KBM-7 (cell line): ENCODE measurements around the gene AP4E1.
A peak's percentile ranks its signal among the peaks of the same experiment; 100 is the strongest.
"Not testable (repeated sequence)": the region's sequence is repeated elsewhere in the genome, so short reads cannot be mapped to it uniquely, and the experiment has no call there.

ENCODE experiments used
- DNase-seq: peaks from one replicate; pipeline ENCODE4 v3.0.0-alpha.2; 2015
- in situ Hi-C: fragments of 300-500 bp; cut with MboI; formaldehyde crosslinking; loops from 2 replicates; pipeline ENCODE4 v1.14.3; 2020; ENCODE audit warnings: low sequenced_read_pairs, low pct_unique_long_range_greater_than_20kb, mixed read lengths

AP4E1 gene

DNA sequence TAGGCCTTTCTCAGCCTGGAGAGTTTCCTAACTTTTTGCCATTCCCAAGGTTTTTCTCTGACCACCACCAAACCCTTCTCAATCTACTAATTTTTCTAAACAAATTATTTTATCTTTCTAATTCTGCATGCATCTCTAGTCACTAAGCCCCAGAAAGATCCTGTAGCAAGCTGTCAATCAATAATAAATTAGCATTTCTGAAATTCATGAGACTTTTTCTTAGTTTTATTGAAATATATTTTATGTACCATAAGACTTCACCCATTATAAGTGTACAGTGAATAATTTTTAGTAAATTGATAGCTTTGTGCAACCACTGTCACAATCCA lies 22.4 kb upstream of the AP4E1 start:
- in situ Hi-C loops = loop anchor here (25.0 kb wide), 1 partner anchor 199 kb away; the partner anchor contains the start of gene TRPM7
- DNase-seq = no peak

DNA sequence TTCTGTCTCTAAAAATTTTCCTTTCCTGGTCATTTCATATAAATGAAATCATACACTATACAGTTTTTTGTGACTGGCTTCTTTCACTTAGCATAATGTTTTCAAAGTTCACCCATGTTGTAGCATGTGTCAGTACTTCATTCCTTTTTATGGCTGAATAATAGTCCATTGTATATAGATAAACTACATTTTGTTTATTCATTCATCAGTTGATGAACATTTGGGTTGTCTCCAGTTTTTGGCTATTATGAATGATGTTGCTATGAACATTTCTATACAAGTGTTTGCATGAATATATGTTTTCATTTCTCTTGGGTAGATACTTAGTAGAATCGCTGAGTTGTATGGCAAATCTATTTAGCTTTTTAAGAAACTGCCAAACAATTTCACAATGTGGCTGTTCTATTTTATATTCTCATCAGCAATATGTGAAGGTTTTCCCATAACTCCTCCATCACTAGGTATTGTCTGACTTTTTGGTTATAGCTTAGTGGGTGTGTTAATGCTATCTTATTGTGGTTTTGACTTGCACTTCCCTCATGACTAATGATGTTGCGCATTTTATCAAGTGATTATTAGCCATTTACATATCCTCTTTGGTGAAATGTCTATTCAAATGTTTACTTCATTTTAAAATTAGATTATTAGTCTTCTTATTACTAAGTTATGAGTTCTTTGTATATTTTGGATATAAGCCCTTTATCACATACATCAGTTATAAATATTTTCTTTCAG lies 21.7 kb upstream of the AP4E1 start:
- DNase-seq = no peak
- in situ Hi-C loops = loop anchor here (25.0 kb wide), 1 partner anchor 199 kb away; the partner anchor contains the start of gene TRPM7

- DNase-seq = no peak
- in situ Hi-C loops = loop anchor here (25.0 kb wide), 1 partner anchor 201 kb away; the partner anchor contains the start of gene TRPM7
Measured at GRCh38 chr15:50888054-50888453, 20.4 kb upstream of the AP4E1 start.

GRCh38 chr15:50889589-50889988 lies 18.9 kb upstream of the AP4E1 start:
- no peak for DNase-seq
- in situ Hi-C loops = loop anchor here (25.0 kb wide), 1 partner anchor 202 kb away; the partner anchor contains the start of gene TRPM7

DNA sequence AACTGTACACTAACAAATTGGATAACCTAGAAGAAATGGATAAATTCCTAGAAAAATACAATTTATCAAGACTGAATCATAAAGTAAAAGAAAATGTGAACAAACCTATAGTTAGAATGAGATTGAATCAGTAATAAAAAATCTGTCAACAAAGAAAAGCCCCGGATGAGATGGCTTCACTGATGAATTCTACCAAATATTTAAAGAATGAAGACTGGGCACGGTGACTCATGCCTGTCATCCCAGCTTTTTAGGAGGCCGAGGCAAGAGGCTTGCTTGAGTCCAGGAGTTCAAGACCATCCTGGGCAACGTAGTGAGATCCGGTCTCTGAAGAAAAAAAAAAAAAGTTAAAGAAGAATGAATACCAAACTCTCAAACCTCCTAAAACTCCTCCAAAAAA lies 17.7 kb upstream of the AP4E1 start:
- no peak for DNase-seq
- in situ Hi-C loops = loop anchor here (25.0 kb wide), 1 partner anchor 203 kb away; the partner anchor contains the start of gene TRPM7

DNA sequence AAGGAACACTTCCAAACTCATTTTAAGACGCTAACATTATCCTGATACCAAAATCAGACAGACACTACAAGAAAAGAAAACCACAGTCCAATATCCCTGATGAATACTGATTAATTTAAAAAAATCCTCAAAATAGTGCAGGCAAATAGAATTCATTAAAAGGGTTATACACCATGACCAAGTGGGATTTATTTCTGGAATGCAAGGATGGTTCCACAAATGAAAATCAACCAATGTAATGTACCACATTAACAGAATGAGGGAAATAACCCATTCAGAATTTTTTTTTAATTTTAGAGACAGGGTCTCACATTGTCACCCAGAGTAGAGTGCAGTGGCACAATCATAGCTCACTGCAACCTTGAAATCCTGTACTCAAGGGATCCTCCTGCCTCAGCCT lies 17.3 kb upstream of the AP4E1 start:
- DNase-seq = no peak
- in situ Hi-C loops = loop anchor here (25.0 kb wide), 1 partner anchor 204 kb away; the partner anchor contains the start of gene TRPM7

GRCh38 chr15:50893976-50894375 lies 14.5 kb upstream of the AP4E1 start:
- DNase-seq = no peak
- in situ Hi-C loops = loop anchor here (25.0 kb wide), 1 partner anchor 207 kb away; the partner anchor contains the start of gene TRPM7

DNA sequence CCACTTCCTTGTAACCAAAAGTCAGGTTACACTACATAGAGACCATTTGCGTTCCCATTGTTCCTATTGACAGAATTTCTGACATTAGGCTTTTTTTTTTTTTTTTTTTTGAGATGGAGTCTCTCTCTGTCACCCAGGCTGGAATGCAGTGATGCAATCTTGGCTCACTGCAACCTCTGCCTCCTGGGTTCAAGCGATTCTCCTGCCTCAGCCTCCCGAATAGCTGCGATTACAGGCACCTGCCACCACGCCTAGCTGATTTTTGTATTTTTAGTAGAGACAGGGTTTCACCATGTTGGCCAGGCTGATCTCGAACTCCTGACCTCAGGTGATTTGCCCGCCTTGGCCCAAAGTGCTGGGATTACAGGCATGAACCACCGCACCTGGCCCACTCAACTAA lies 7.1 kb upstream of the AP4E1 start:
- in situ Hi-C loops, DNase-seq: not testable (repeated sequence)

DNA sequence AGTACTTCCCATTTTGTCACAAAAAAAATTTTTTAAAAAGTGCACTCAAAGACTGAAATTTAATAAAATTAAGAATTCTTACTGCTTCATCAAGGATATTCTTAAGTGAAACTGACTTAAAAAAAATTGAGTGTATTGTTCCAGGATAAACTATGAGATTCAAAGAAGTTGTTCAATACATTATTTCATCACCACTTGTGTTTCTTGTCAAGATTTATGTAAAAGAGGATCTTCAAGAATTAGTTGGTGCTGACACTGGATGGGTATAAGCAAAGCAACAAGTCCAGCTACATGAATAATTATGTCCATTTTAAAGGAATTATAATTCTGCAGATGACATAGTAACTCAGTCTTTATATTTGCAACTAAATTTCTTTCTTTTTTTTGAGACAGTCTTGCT lies 4.3 kb upstream of the AP4E1 start:
- no peak for DNase-seq
- in situ Hi-C loops = no loop called here

- in situ Hi-C loops = no loop called here
- no peak for DNase-seq
Measured at GRCh38 chr15:50905055-50905454, 3.4 kb upstream of the AP4E1 start.

DNA sequence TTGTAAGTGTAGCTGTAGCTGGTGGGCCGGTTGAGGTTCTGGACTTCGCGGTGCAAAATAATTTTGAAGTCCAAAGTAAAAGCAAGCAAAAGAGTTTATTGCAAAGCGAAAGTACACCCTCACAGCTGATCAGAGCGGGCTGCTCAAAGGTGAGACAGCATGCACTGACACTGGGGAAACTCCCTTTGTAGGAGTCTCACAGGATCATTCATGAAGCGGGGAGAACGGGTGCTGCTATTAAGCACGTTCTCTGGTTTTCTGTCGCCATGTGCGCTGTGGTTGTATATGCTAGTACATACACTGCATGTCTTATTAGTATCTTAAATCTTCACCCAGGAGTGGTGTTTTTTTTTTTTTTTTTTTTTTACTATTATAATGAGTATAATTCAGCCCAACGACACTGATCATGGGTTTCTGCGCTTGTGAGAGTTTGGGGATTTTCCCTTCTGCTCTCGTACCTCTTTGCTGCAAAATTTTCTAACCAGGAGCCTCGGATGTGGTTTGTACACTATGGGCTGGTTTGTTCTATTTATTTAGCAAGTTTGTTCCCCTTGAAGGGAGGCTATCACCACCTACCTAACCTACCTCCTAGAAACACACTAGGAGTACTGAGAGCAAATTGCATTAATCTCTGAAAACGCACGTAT lies 1.4 kb upstream of the AP4E1 start:
- in situ Hi-C loops = no loop called here
- DNase-seq = peak; percentile 46

DNA sequence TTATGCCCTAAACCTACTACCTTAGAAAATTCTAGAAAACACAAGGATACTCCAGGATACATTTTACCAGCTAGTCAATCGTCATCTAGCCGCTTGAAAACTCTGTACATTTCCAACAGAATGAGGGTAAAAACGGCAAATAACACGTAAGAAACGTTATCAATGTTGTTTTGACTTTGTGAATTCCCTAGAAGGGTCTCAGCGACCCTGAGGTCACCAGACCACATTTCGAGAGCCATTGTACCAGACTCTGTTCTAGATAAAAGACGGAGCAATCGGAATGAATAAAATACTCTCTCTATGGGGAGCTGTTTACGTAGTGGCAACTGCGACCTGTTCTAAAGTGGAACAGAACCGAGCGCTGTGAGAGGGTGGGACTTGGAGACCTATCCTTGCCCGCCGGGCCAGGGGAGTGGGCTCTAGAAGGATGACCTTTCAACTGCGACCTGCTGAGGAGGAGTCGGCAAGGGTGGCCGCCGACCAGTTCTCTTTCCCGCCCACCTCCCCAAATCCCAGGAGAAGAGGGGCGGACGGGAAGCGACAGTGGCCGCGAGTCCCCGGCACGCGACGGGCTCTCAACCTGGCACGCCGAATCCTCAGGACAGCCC lies 778 bp upstream of the AP4E1 start:
- peak; percentile 64 for DNase-seq
- in situ Hi-C loops = no loop called here

GRCh38 chr15:50909010-50909317 lies 481 bp downstream of the AP4E1 start:
- in situ Hi-C loops = no loop called here

DNA sequence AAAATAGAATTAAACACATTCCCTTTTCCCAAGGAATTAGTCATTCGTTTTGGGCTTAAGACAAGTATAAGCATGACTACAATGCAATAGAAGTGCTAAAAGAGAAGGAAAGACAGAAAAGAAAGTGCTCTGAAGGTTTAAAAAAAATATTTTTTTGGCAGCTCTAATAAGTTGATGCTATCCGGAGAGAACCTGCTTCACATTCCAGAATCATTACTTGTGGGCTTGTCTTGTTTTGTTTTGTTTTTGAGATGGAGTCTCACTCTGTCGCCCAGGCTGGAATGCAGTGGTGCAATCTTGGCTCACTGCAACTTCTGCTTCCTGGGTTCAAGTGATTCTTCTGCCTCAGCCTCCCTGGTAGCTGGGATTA lies 1.9 kb downstream of the AP4E1 start:
- DNase-seq, in situ Hi-C loops: not testable (repeated sequence)

More at GRCh38 chr15:50909010-50909317, 481 bp downstream of the AP4E1 start:
- DNase-seq = no peak

GRCh38 chr15:50911001-50911400 lies 2.5 kb downstream of the AP4E1 start:
- in situ Hi-C loops = no loop called here
- no peak for DNase-seq

DNA sequence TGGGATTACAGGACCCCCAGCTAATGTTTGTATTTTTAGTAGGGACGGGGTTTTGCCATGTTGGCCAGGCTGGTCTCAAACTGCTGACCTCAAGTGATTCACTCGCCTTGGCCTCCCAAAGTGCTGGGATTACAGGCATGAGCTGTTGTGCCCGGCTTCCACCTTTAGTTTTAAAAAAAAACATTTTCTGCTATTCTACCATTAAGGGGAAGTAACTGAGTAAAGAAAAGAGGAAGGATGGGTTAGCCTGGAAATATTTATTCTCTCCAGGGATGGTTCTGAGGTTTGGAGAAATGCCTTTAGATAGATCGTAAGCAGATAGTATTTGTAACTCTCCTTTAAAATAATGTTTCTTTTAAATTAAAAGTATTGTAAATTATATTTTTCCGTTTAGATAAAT lies 3.1 kb downstream of the AP4E1 start:
- DNase-seq = peak; percentile 83

DNA sequence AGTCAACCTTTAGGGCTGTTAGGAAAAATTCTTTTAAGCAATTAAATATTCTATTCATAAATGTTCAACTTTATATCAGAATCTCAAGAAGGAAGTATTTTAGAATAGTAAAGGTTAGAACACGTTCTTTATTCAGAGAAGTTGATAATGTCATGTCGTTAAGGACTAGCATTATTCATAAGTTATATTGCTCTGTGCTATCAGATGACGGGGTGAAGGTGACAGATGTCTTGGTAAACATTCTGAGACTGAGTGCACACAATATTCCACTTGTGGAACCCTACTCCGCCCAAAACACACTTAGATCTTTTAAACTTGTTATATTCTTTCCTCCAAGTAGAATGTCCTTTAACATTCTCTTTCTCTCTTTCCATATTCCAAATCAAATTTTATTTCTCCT lies 7.9 kb downstream of the AP4E1 start:
- in situ Hi-C loops = no loop called here
- no peak for DNase-seq

More for the DNA sequence above, 3.1 kb downstream of the AP4E1 start:
- in situ Hi-C loops = no loop called here

GRCh38 chr15:50919359-50919758 lies 10.9 kb downstream of the AP4E1 start:
- DNase-seq, in situ Hi-C loops: not testable (repeated sequence)

- in situ Hi-C loops = no loop called here
Measured at GRCh38 chr15:50925281-50925680, 16.8 kb downstream of the AP4E1 start.

DNA sequence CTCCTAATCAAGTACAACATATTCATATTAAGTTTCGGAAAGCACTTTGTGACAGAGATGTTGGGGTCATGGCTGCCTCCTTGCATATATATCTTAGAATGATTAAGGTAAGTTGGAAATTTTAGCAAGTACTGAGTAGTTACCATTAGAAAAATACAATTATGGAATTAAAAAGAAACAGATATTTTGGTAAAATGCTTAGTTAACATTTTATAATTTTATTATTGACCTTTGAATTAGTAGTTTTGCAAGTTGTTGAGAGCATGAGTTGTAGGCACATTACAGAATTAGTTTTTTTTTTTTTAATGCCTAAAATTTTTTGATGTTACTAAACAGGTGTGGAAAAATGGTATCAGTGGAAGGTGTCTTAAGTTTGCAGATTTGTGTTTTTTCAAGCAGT lies 20.6 kb downstream of the AP4E1 start:
- no peak for DNase-seq
- in situ Hi-C loops = no loop called here

More at GRCh38 chr15:50925281-50925680, 16.8 kb downstream of the AP4E1 start:
- DNase-seq = no peak
